KMS-11 (cell line): ENCODE data around the gene ZFP42.

Experiments used
- H2AFZ ChIP-seq: fragments of 200-600 bp; sonication (generic); 2 replicates; pipeline ENCODE4 v1.6.1; 2016; ENCODE audit warnings: antibody characterized with exemption, mixed run types, low read depth
- H3K27ac ChIP-seq: fragments of 200-600 bp; sonication (generic); 2 replicates; pipeline ENCODE4 v1.6.1; 2016; ENCODE audit warnings: mild to moderate bottlenecking, mixed run types
- H3K27me3 ChIP-seq: fragments of 200-600 bp; sonication (generic); 2 replicates; pipeline ENCODE4 v1.6.1; 2017; ENCODE audit warnings: mild to moderate bottlenecking, low read depth, mixed run types, moderate library complexity; ENCODE audit not compliant: insufficient read depth
- H3K36me3 ChIP-seq: fragments of 200-600 bp; sonication (generic); 2 replicates; pipeline ENCODE4 v1.6.1; 2017; ENCODE audit warnings: mild to moderate bottlenecking, mixed run types; ENCODE audit not compliant: insufficient read depth
- H3K4me1 ChIP-seq: fragments of 200-600 bp; sonication (generic); 2 replicates; pipeline ENCODE4 v1.6.1; 2016; ENCODE audit warnings: mild to moderate bottlenecking, low read depth, mixed run types; ENCODE audit not compliant: poor library complexity, severe bottlenecking
- H3K4me2 ChIP-seq: fragments of 200-600 bp; sonication (generic); 2 replicates; pipeline ENCODE4 v1.7.0; 2016; ENCODE audit warnings: mild to moderate bottlenecking, mixed run types
- H3K4me3 ChIP-seq: fragments of 200-600 bp; sonication (generic); IDR thresholded peaks from 2 replicates; pipeline ENCODE4 v1.6.1; 2017; ENCODE audit warnings: low read depth, low read length, mixed read lengths; ENCODE audit not compliant: insufficient read depth
- H3K79me2 ChIP-seq: fragments of 200-600 bp; sonication (generic); 2 replicates; pipeline ENCODE4 v1.6.1; 2016; ENCODE audit warnings: low read depth, mixed run types; ENCODE audit not compliant: insufficient read depth
- H3K9ac ChIP-seq: fragments of 200-600 bp; sonication (generic); 2 replicates; pipeline ENCODE4 v1.6.1; 2016; ENCODE audit warnings: mild to moderate bottlenecking, mixed run types
- H4K20me1 ChIP-seq: fragments of 200-600 bp; sonication (generic); 2 replicates; pipeline ENCODE4 v1.6.1; 2016; ENCODE audit warnings: mild to moderate bottlenecking, mixed run types; ENCODE audit not compliant: insufficient read depth
- TF ChIP-seq, protein P1 (sequence below): fragments of 200-600 bp; sonication (generic); conservative IDR thresholded peaks from 2 replicates; pipeline ENCODE4 v1.6.1; 2017; ENCODE audit warnings: low read depth, mild to moderate bottlenecking, antibody characterized with exemption, low read length, moderate library complexity, mixed read lengths

Gene ZFP42

GRCh38 chr4:188002751-188003150 is 7.2 kb downstream of the ZFP42 start:
- Histone ChIP-seq H4K20me1 (no peaks in the 10 kb centered on the region), H3K4me3 (no peak overlapping the region), H3K4me2 (no peak overlapping the region), H3K27me3 (no peaks in the 10 kb centered on the region), H2AFZ (no peak overlapping the region), H3K4me1 (no peaks in the 10 kb centered on the region), H3K27ac (no peak overlapping the region), H3K79me2 (no peaks in the 10 kb centered on the region), H3K9ac (no peak overlapping the region), H3K36me3 (no peaks in the 10 kb centered on the region)
- TF ChIP-seq, protein P1, sequence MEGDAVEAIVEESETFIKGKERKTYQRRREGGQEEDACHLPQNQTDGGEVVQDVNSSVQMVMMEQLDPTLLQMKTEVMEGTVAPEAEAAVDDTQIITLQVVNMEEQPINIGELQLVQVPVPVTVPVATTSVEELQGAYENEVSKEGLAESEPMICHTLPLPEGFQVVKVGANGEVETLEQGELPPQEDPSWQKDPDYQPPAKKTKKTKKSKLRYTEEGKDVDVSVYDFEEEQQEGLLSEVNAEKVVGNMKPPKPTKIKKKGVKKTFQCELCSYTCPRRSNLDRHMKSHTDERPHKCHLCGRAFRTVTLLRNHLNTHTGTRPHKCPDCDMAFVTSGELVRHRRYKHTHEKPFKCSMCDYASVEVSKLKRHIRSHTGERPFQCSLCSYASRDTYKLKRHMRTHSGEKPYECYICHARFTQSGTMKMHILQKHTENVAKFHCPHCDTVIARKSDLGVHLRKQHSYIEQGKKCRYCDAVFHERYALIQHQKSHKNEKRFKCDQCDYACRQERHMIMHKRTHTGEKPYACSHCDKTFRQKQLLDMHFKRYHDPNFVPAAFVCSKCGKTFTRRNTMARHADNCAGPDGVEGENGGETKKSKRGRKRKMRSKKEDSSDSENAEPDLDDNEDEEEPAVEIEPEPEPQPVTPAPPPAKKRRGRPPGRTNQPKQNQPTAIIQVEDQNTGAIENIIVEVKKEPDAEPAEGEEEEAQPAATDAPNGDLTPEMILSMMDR = no peak

- no peak overlapping the region for H3K27ac ChIP-seq
- H3K9ac ChIP-seq = no peak overlapping the region
- H3K27me3 ChIP-seq = no peaks in the 10 kb centered on the region
- no peak overlapping the region for H3K4me3 ChIP-seq
- no peaks in the 10 kb centered on the region for H4K20me1 ChIP-seq
- H2AFZ ChIP-seq = no peak overlapping the region
- H3K4me2 ChIP-seq = no peak overlapping the region
- TF ChIP-seq, protein P1 = no peak
- no peaks in the 10 kb centered on the region for H3K79me2 ChIP-seq
- H3K36me3 ChIP-seq = no peaks in the 10 kb centered on the region
- H3K4me1 ChIP-seq = no peaks in the 10 kb centered on the region
These were observed 10.0 kb downstream of the ZFP42 start for GRCh38 chr4:188005561-188005960.

- no peak overlapping the region for H3K4me2 ChIP-seq
These were observed 10.8 kb downstream of the ZFP42 start for GRCh38 chr4:188006285-188006848.

DNA sequence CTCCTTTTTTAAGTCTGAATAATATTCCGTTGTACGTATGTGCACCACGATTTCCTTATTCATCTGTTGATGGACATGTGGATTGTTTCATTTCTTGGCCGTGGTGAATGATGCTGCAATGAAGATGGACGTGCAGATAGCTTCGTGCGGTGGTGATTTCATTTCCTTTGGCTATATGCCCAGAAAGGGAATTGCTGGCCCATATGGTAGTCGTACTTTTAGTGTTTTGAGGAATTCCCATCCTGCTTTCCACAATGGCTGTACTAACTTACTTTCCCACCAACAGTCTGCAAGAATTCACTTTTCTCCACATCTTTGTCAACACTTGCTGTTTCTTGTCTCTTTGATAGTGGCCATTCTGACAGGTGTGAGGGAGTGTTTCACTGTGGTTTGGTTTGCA is 12.8 kb downstream of the ZFP42 start:
- H3K4me3 ChIP-seq = no peak overlapping the region
- H4K20me1 ChIP-seq = no peaks in the 10 kb centered on the region
- H3K4me2 ChIP-seq = no peak overlapping the region
- no peak overlapping the region for H2AFZ ChIP-seq
- H3K79me2 ChIP-seq = no peaks in the 10 kb centered on the region
- no peak overlapping the region for H3K27ac ChIP-seq
- H3K4me1 ChIP-seq = no peaks in the 10 kb centered on the region
- TF ChIP-seq, protein P1 = no peak
- H3K9ac ChIP-seq = no peak overlapping the region
- H3K36me3 ChIP-seq = no peaks in the 10 kb centered on the region
- no peaks in the 10 kb centered on the region for H3K27me3 ChIP-seq

More at GRCh38 chr4:188006285-188006848, 10.8 kb downstream of the ZFP42 start:
- TF ChIP-seq, protein P1 = no peak
- Histone ChIP-seq H3K27ac (no peak overlapping the region), H3K79me2 (no peaks in the 10 kb centered on the region), H4K20me1 (no peaks in the 10 kb centered on the region), H3K4me3 (no peak overlapping the region), H2AFZ (no peak overlapping the region), H3K36me3 (no peaks in the 10 kb centered on the region), H3K9ac (no peak overlapping the region), H3K27me3 (no peaks in the 10 kb centered on the region), H3K4me1 (no peaks in the 10 kb centered on the region)
